ENCODE results near the gene RTKN2. TPM values are rescaled to one million over a fixed set of nuclear protein-coding genes. Genes with fewer than 3 reads are reported as not detected.
A peak's percentile ranks its signal among the peaks of the same experiment; 100 is the strongest.

Gene RTKN2
- total and polyA plus RNA-seq, 10 of the 15 experiments (the other 5 are each of a cell fraction or from before 2014, with no cell fraction given): 0.10 TPM; not detected in 9

DNA sequence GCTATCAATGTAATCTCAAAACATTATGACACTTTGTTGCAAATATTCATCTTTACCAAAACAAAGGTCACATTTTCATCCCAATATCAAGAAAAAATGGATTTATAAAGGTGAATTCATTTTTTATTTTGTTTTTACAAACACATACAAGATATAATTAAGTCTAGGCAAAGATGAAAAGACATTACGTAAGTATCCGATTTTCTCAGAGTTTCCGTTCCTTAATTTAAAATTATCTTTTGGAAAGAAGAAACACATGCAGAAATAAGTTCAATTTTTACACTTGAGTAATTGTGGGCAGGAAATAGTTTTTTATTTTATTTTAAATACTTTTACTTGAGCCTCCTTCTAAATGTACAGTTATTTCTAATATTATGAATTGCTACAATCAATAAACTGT is 24.6 kb downstream of the RTKN2 start:
- 0% methylated on average over 3 of the region's 3 CpGs for WGBS (ENCODE audit: insufficient coverage, insufficient replicate concordance, low lambda C conversion rate, missing lambda C conversion rate)
- TF ChIP-seq FOXM1 (IDR thresholded peaks at IDR 0.05; ENCODE audit: low read depth, low read length): 0 out of 2 replicates have a peak, but pooled peaks have one; percentile 14
- TF ChIP-seq ZNF207 (IDR thresholded peaks at IDR 0.05; ENCODE audit: borderline replicate concordance): no peak
- TF ChIP-seq MTA2 (IDR thresholded peaks at IDR 0.05; ENCODE audit: low read depth): peak; percentile 33; the same call in 1 of the 2 replicates
- peak; percentile 38; the same call in 1 of the 2 replicates for TF ChIP-seq SPI1 (IDR thresholded peaks at IDR 0.05; ENCODE audit: borderline replicate concordance, insufficient read depth, low read depth, low read length)
- peak; percentile 50 for TF ChIP-seq ATF2 (IDR thresholded peaks at IDR 0.05; ENCODE audit: low read length)
- TF ChIP-seq NFIC (IDR thresholded peaks at IDR 0.05; ENCODE audit: low read depth, low read length): peak; percentile 62
- no peak for TF ChIP-seq ZZZ3 (IDR thresholded peaks at IDR 0.05; ENCODE audit: control insufficient read depth, insufficient read length, low read depth)
- TF ChIP-seq ATF7 (IDR thresholded peaks at IDR 0.05; ENCODE audit: low read depth): peak; percentile 70
- peak; percentile 69 for TF ChIP-seq MEF2A (IDR thresholded peaks at IDR 0.05; ENCODE audit: insufficient read depth, low read depth, low read length)
- TF ChIP-seq GATAD2B (conservative IDR thresholded peaks at IDR 0.05; ENCODE audit: low read depth): no peak
- TF ChIP-seq, protein P1, sequence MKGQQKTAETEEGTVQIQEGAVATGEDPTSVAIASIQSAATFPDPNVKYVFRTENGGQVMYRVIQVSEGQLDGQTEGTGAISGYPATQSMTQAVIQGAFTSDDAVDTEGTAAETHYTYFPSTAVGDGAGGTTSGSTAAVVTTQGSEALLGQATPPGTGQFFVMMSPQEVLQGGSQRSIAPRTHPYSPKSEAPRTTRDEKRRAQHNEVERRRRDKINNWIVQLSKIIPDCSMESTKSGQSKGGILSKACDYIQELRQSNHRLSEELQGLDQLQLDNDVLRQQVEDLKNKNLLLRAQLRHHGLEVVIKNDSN (IDR thresholded peaks at IDR 0.05; ENCODE audit: borderline replicate concordance, extremely low read length, insufficient read depth, low read depth, low read length): no peak
- no peak for DNase-seq (ENCODE audit: low read depth, low spot score)

More for the DNA sequence above, 24.6 kb downstream of the RTKN2 start:
- H3K4me1 ChIP-seq (ENCODE audit: control insufficient read depth, insufficient read depth, low read length): peaks cover 12% of the 10 kb centered on the region; the same call in 1 of the 2 replicates
- peak overlapping the region; percentile 83 for H3K27ac ChIP-seq (ENCODE audit: control insufficient read depth, insufficient read depth)
- ChIA-PET SMC1A (ENCODE audit: uncharacterized antibody, unreplicated experiment) (interaction anchor here (0.7 to 8.5 kb wide), 18 partner anchors 13 to 493 kb away, joined by 3 to 195 read pairs (median 4); partner anchors contain the start of gene ARID5B), POLR2A (interaction anchor here (1.4 kb wide), 1 partner anchor 205 kb away, joined by 5 read pairs; no protein-coding TSS in a partner anchor), RAD21 (ENCODE audit: unreplicated experiment) (interaction anchor here (0.9 to 3.9 kb wide), 13 partner anchors 11 to 347 kb away, joined by 3 to 116 read pairs (median 4); no protein-coding TSS in a partner anchor), CTCF (interaction anchor here (1.0 to 9.0 kb wide), 24 partner anchors 8 to 990 kb away, joined by 3 to 278 read pairs (median 4); partner anchors contain the start of genes ARID5B and RTKN2)
- FAIRE-seq (no peak), ATAC-seq (peak; percentile 40)
- H4K20me1 ChIP-seq (ENCODE audit: control insufficient read depth, insufficient read depth): no peaks in the 10 kb centered on the region
- H3K4me3 ChIP-seq: peak overlapping the region; percentile 48
- in situ Hi-C loops (cut with MboI): loop anchor here (5.0 kb wide), 2 partner anchors 197 to 347 kb away; no protein-coding TSS in a partner anchor
- H3K27me3 ChIP-seq (replicated peaks in 1 of 2; ENCODE audit: control insufficient read depth in 2 of 2, insufficient read depth in 2 of 2, low read length in 1 of 2): no peaks in the 10 kb centered on the region
- no peaks in the 10 kb centered on the region; the same call in 2 of the 3 replicates for H3K9me3 ChIP-seq (replicated peaks; ENCODE audit: control insufficient read depth, insufficient read depth, low read length)
- intact Hi-C loops (cut with micrococcal nuclease; ENCODE audit: unreplicated experiment): loop anchor here (2.0 to 10.0 kb wide), 5 partner anchors 62 to 959 kb away; no protein-coding TSS in a partner anchor
- H3K9ac ChIP-seq (ENCODE audit: control insufficient read depth, insufficient read depth, low read length): peak overlapping the region; percentile 63
- H3K4me2 ChIP-seq (ENCODE audit: control insufficient read depth, insufficient read depth): peak overlapping the region; percentile 90
- no peaks in the 10 kb centered on the region for H3K36me3 ChIP-seq (ENCODE audit: control insufficient read depth in 2 of 2, insufficient read depth in 2 of 2, low read length in 1 of 2)
- no peak overlapping the region for H2AFZ ChIP-seq (ENCODE audit: control insufficient read depth, low read depth, low read length)
- no TSS peak for BruUV-seq (replicated peaks)
- H3K79me2 ChIP-seq (ENCODE audit: control insufficient read depth, insufficient read depth, low read length): no peaks in the 10 kb centered on the region; the same call in 1 of the 2 replicates
